Activated CD4-positive, CD25-positive, alpha-beta regulatory T cell (primary cell): Measurements from ENCODE around the gene SUCNR1.
"Not testable (repeated sequence)": the region's sequence is repeated elsewhere in the genome, so short reads cannot be mapped to it uniquely, and the experiment has no call there.

Source experiments
- DNase-seq, 4 experiments: peaks; one replicate each; lab custom pipeline; 2025; lab: John Stamatoyannopoulos, UW

The SUCNR1 gene

GRCh38 chr3:151873398-151873797 is at the start of gene SUCNR1:
SUCNR1 (plus strand) TSS chr3:151873643; CDS start chr3:151879893, 6,250 bp downstream.
- no peak for DNase-seq

- DNase-seq = no peak
Measured at GRCh38 chr3:151827816-151828215, 45.6 kb upstream of the SUCNR1 start.

- no peak for DNase-seq
Measured at GRCh38 chr3:151835751-151836525, 37.5 kb upstream of the SUCNR1 start.

GRCh38 chr3:151837057-151837456 is 36.4 kb upstream of the SUCNR1 start:
- DNase-seq = no peak

DNA sequence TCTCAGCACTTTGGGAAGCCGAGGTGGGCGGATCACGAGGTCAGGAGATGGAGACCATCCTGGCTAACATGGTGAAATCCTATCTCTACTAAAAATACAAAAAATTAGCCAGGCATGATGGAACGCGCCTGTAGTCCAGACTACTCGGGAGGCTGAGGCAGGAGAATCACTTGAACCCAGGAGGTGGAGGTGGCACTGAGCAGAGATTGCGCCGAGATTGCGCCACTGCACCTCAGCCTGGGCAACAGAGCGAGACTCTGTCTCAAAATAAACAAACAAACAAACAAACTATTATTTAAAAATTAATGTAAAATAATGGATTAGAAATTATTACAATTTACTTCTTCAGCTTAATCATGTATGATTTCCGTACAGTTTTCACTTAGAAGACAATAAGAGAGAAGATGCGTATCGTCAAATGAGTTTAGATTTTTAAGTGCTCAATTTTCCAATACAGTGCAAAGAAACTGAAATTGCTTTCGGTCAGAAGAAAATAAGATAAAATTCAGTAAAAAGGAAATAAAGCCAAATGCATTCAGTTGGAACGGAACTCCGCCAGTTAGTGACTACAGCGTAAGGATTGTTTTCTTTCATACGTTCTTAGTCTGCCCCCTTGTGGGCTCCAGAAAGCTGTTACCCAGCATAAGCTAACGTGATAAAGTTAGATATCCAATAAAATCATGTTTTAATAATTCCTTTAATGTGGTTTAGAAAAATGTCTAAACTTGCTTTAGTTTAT is 34.7 kb upstream of the SUCNR1 start:
- DNase-seq = no peak

DNA sequence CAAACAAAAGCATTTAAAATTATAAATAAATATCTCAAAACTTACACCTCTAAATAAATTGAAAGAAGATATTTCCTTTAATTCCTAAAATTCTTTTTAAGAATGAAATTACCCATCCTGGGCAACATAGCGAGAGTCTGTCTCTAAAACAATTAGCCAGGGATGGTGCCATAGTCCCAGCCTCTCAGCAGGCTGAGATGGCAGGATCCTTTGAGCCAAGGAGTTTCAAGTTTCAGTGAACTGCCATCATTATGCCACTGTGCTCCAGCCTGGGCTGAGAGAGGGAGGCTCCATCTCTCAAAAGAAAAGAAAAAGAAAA is 34.2 kb upstream of the SUCNR1 start:
- DNase-seq = no peak

DNA sequence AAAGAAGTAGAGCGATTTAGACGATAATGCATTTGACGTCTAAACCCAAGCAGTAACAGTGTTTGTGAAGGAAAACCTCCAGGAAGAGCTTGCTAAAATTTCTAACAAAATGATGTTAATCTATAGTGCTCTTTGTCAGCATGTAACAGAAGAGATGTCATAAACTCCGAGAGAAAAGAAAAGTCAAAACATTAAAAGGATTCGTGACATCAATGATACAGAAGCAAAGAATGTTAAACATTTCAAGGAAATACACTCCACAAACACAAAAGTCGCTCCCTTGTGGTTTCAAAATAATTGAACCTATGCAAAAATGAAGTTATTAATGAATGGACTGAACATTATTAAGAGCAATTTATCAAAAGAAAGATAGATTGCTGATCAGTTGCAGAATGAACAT is 31.6 kb upstream of the SUCNR1 start:
- no peak for DNase-seq

DNA sequence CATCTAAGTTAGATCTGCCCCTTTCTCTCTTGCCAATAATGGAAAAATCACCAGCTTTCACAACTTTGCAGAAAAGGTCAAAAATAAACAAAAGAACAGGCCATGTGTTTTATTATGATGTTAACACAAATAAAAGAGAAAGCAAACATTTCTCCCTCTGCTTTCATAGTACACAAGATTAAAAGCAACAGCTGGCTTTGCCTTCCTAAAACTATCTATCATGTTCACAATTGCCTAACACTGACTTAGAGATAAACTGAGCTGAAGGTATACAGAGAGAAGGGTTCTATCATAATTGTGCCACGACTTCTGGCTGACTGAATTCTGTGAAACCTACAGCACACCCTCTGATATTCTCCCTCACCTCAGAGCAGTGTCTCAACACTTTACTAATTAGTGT is 30.2 kb upstream of the SUCNR1 start:
- DNase-seq = no peak

- DNase-seq = no peak
Measured at GRCh38 chr3:151845306-151845905, 28.0 kb upstream of the SUCNR1 start.

DNA sequence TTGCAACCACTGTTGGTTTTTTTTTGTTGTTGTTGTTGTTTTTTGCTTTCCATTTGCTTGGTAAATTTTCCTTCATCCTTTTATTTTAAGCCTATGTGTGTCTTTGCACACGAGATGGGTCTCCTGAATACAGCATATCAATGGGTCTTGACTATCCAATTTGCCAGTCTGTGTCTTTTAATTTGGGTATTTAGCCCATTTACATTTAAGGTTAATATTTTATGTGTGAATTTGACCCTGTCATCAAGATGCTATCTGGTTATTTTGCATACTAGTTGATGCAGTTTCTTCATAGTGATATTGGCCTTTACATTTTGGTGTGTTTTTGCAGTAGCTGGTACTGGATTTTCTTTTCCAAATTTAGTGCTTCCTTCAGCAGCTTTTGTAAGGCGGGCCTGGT is 23.4 kb upstream of the SUCNR1 start:
- DNase-seq = not testable (repeated sequence)

DNA sequence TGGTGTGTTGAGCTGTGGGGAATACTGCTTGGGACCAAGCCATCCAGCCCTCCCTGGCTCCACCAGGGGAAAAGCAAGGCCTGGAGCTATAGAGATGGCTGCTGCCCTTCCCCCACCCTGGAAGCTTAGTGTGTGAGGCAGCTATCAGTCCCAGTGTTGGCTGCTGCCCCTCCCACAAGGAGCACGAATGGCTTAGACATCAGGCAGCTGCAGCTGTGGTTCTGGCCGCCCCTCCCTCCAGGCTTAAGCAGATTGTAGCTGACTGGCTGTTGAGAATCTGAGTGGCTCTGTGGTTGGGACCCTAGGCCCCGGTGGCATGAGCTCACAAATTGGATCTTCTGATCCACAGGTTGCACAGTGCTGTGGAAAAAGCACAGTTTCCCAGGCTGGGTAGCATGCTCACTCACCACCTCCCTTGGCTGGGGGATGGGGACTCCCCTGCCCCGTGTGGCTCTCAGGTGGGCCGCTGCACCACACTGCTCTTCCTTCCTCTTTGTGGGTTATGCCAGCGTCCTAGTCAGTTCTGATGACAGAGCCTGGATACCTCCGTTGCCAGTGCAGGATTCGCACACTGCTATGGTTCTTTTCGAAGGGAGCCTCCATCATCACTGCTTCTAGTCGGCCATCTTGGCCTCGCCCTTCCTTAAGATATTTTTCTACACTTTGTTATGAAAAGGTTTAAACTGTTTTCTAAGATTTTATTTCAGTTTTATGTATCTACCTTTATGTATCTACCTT is 21.2 kb upstream of the SUCNR1 start:
- DNase-seq = no peak

DNA sequence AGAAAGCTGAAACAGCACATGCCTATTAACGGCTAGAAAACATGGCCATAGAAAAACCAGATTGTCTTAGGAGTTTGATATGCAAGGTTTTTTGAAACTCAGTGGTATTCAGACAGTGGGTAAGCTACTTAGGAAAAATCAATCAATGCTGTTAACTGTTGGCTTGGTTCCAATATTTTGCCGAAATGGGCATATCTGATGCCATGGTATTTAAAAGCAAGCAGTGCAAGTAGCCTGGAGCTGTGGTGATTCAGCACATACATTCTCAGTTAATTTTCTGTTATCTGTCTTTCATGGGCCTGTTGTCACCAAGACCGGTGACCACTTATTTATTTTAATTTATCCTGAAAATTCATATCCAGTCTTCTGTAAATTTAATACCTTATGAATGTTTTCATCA is 17.3 kb upstream of the SUCNR1 start:
- DNase-seq = no peak

- DNase-seq = no peak
Measured at GRCh38 chr3:151856641-151857040, 16.8 kb upstream of the SUCNR1 start.

GRCh38 chr3:151859233-151859673 is 14.2 kb upstream of the SUCNR1 start:
- DNase-seq = no peak

DNA sequence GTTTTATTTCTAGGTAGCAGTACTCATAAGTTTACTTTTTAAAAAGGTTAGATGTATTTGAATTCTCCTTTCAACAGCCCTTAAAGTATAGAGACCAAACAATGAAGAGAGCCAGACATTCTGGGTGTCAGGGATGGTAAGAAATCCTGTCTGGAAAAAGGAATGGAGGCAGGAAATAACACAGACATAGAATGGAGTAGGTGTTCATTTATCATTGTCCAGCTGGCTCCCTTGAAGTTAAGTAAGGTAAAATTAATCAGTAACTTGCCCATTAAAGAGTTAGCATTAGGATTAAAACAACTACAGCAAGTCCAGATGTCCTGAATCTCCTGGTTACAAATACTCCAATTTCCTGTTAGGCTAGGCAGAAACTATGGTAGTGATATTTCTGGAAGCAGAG is 13.5 kb upstream of the SUCNR1 start:
- DNase-seq = no peak

GRCh38 chr3:151863611-151864010 is 9.8 kb upstream of the SUCNR1 start:
- no peak for DNase-seq

GRCh38 chr3:151864423-151865101 is 8.9 kb upstream of the SUCNR1 start:
- DNase-seq = no peak

DNA sequence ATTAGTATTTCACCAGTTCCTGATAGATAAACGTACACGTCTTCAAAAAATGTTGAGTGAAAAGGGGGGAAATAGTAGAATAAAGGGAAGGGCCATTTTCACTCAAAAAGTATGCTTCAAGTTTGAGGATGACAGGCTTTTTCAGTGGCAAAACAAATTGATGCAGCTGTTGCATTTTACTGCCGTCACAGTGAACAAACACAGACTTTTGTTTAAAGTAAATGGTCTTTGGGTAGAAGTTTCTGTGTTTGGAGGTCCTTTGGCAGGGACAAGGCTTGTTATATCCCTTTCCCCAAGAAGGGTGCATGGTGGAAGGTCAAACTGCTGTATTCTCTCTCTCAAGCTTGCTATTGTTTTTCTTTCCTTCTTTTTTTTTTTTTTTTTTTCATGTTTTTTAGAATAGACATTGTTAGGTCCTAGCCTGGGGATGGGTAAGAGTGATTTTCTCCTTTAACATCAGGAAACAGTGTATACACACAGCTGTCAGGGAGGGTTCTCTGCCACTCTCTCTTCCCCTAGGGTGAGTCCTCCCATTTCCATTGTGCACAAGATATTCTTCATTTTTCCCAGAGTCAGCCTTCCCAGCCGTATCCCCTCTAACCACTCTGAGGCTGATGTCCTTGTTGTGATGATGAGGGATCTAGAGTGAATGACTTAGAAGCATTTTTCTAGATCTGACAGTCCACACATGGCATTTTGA is 6.6 kb upstream of the SUCNR1 start:
- DNase-seq = no peak

- DNase-seq = no peak
Measured at GRCh38 chr3:151867666-151868065, 5.8 kb upstream of the SUCNR1 start.

DNA sequence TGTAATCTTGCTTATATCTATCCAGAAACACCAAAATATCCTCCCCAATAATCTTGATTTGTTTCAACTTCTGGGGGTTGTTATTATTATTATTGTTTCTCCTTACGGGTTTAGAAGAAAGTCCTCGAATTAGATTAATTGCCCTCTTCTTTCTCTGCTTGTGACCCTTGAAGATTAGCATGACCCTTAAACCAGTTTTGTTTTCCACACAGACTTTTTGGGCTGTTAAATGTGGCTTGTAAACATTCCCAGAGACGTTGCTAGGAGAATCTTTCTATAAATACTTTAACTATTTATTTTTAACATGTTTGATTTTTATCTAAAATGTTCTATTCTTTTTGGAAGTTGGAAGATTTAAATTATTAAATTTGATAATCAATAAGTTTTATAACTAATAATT is 4.3 kb upstream of the SUCNR1 start:
- DNase-seq = no peak
